ENCODE results near the gene FAM53B.

DNA sequence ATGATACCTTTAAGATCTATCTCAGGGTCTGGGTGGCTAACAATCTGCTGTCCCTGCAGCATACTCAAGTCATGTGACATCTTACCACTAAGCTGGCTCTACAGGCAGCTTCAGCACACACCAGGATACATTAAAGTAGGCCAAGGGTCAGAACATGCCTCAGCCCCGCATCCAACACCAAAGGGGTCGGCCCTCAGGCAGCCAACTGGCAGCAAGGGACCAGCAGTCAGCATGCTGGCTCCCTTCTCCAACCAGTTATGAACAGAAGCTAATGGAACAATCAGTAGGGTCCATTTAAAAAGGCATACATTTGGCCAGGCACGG, 37.1 kb downstream of the FAM53B start:
- TF ChIP-seq, protein P1, sequence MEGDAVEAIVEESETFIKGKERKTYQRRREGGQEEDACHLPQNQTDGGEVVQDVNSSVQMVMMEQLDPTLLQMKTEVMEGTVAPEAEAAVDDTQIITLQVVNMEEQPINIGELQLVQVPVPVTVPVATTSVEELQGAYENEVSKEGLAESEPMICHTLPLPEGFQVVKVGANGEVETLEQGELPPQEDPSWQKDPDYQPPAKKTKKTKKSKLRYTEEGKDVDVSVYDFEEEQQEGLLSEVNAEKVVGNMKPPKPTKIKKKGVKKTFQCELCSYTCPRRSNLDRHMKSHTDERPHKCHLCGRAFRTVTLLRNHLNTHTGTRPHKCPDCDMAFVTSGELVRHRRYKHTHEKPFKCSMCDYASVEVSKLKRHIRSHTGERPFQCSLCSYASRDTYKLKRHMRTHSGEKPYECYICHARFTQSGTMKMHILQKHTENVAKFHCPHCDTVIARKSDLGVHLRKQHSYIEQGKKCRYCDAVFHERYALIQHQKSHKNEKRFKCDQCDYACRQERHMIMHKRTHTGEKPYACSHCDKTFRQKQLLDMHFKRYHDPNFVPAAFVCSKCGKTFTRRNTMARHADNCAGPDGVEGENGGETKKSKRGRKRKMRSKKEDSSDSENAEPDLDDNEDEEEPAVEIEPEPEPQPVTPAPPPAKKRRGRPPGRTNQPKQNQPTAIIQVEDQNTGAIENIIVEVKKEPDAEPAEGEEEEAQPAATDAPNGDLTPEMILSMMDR (IDR thresholded peaks at IDR 0.05), result no peak
- no peak for TF ChIP-seq POLR2A (IDR thresholded peaks at IDR 0.05)
